Right atrium auricular region (tissue), 2 donors: ENCODE results near the gene GBF1. TPM values are rescaled to one million over a fixed set of nuclear protein-coding genes. Genes with fewer than 3 reads are reported as not detected.

Source experiments
- DNase-seq: peaks from one replicate; pipeline ENCODE4 v3.0.0-alpha.2; 2019; ENCODE audit warnings: low spot score
- H3K27ac ChIP-seq, 2 donors: fragments of 200-600 bp; sonication (generic); 1 replicate in 1 of 2; 2 replicates in 1 of 2; pipeline ENCODE4 v1.5.1; 2016 to 2019
- H3K27me3 ChIP-seq, 2 donors: fragments of 200-600 bp; sonication (generic); one replicate each; pipeline versions ENCODE4 v1.5.1 to v1.6.0; 2017 to 2019
- H3K36me3 ChIP-seq: fragments of 200-600 bp; sonication (generic); one replicate; pipeline ENCODE4 v1.5.1; 2016
- H3K4me1 ChIP-seq, 2 donors: fragments of 200-600 bp; sonication (generic); one replicate each; pipeline versions ENCODE4 v1.5.1 to v1.6.0; 2017 to 2019
- H3K4me3 ChIP-seq, 2 donors: fragments of 200-600 bp; sonication (generic); 1 replicate in 1 of 2; 2 replicates in 1 of 2; pipeline ENCODE4 v1.5.1; 2017 to 2019; ENCODE audit warnings: mild to moderate bottlenecking in 1 of 2, moderate library complexity in 1 of 2
- H3K9me3 ChIP-seq, 2 donors: fragments of 200-600 bp; sonication (generic); one replicate each; pipeline ENCODE4 v1.5.1; 2019
- CTCF ChIP-seq, 2 donors: fragments of 200-600 bp; sonication (generic); IDR thresholded peaks; one replicate each; pipeline ENCODE4 v1.5.1; 2019; ENCODE audit warnings: antibody characterized with exemption in 2 of 2
- total RNA-seq, 2 donors: library from RNA; depleted of rRNA; stranded (reverse); fragments of >200 nt; gene quantifications; one replicate each; pipeline ENCODE4 v1.1.0, GENCODE V29; 2016

Gene GBF1
- total RNA-seq, 2 donors from 2014 or later = 38.5 to 38.9 TPM

GRCh38 chr10:102236006-102236405 lies 9.3 kb upstream of the GBF1 start:
- Histone ChIP-seq H3K9me3 (no peaks in the 10 kb centered on the region), H3K4me1 (peaks cover 0 to 18% of the 10 kb centered on the region in 2 donors), H3K36me3 (no peaks in the 10 kb centered on the region), H3K27ac (no peak overlapping the region), H3K27me3 (peaks cover 1 to 4% of the 10 kb centered on the region in 2 donors), H3K4me3 (no peak overlapping the region)
- TF ChIP-seq CTCF (IDR thresholded peaks at IDR 0.05) = no peak
- DNase-seq = no peak

DNA sequence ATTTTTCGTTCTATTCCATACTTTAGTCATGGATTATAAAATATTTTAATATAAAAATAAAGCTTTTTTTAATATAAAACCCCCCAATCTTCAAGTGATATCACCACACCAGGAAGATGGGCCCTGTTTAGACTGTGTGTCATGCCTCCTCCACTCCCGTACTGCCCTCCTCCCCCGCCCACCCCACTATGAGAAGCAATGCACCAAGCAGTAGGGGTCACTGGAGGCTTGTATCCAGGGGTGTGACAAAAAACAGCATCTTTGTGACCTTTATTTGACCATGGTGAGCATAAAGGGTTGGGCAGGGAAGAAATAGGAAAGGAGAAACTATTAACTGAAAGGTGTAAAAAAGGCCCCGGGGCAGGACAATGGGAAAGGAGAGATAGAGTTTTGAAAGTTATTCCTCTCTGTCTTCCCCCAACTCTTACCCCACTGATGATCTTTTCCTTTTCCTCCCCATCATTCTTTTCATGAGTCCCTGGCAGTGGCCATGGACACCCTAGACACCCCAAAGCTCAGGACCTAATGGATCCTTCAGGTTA lies 7.5 kb upstream of the GBF1 start:
- no peak for TF ChIP-seq CTCF (IDR thresholded peaks at IDR 0.05)
- peaks cover 0 to 21% of the 10 kb centered on the region in 2 donors for H3K4me1 ChIP-seq
- no peak overlapping the region for H3K4me3 ChIP-seq
- no peaks in the 10 kb centered on the region for H3K27me3 ChIP-seq
- no peak for DNase-seq
- no peaks in the 10 kb centered on the region for H3K9me3 ChIP-seq
- no peak overlapping the region for H3K27ac ChIP-seq
- H3K36me3 ChIP-seq = no peaks in the 10 kb centered on the region

- Histone ChIP-seq H3K9me3 (no peaks in the 10 kb centered on the region), H3K27me3 (no peaks in the 10 kb centered on the region), H3K27ac (no peak overlapping the region), H3K4me1 (peaks cover 0 to 28% of the 10 kb centered on the region in 2 donors), H3K4me3 (peak overlapping the region; percentile 51 to 65), H3K36me3 (no peaks in the 10 kb centered on the region)
- TF ChIP-seq CTCF (IDR thresholded peaks at IDR 0.05) = no peak
- DNase-seq = no peak
Observed at GRCh38 chr10:102240467-102241031, 4.8 kb upstream of the GBF1 start.

DNA sequence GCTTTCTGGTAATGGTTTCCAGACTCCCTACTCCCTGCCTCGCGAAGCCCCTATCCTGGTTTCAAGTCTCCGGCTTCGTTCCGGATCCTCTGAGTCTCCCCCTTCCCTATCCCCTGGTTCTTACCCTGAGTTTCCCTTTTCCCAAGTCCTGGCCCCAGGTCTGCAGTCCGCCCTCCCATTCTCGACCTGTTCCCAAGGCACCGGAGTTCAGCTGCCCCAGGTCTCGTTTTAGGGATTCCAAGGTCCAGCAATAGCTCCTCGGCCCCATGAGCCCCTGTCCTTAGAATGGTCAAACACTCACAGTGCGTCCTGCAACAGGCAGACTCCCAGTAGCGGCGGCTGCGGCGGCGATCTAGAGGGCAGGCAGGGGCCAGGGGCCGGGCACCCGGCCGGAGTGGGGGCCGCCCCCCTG lies 4.3 kb upstream of the GBF1 start:
- no peak overlapping the region for H3K27ac ChIP-seq
- TF ChIP-seq CTCF (IDR thresholded peaks at IDR 0.05) = no peak

GRCh38 chr10:102241444-102242117 lies 3.8 kb upstream of the GBF1 start, which contains the start of gene PITX3:
TSS of gene PITX3 (minus strand) at chr10:102241512. CDS start at chr10:102232080, 9,432 bp downstream.
- Histone ChIP-seq H3K4me3 (peak within 1 kb of the TSS; percentile 51 to 65), H3K27me3 (no peaks in the 10 kb centered on the region), H3K27ac (no peak within 1 kb of the TSS), H3K4me1 (peaks cover 0 to 37% of the 10 kb centered on the region in 2 donors), H3K36me3 (no peaks in the 10 kb centered on the region), H3K9me3 (no peaks in the 10 kb centered on the region)
- TF ChIP-seq CTCF (IDR thresholded peaks at IDR 0.05) = peak in 1 of 2 donors; percentile 27
- peak; percentile 93 for DNase-seq

More for the DNA sequence above, 4.3 kb upstream of the GBF1 start:
- DNase-seq = no peak
- Histone ChIP-seq H3K36me3 (no peaks in the 10 kb centered on the region), H3K4me1 (peaks cover 0 to 31% of the 10 kb centered on the region in 2 donors), H3K27me3 (no peaks in the 10 kb centered on the region), H3K9me3 (no peaks in the 10 kb centered on the region), H3K4me3 (peak overlapping the region; percentile 51 to 65)
